ENCODE data around the gene CEP164. TPM values are rescaled to one million over a fixed set of nuclear protein-coding genes. Genes with fewer than 3 reads are reported as not detected.
A peak's percentile ranks its signal among the peaks of the same experiment; 100 is the strongest.
"Not testable (repeated sequence)": the region's sequence is repeated elsewhere in the genome, so short reads cannot be mapped to it uniquely, and the experiment has no call there.

Gene CEP164
- total RNA-seq, 1 donor from 2014 or later, result 19.6 TPM

DNA sequence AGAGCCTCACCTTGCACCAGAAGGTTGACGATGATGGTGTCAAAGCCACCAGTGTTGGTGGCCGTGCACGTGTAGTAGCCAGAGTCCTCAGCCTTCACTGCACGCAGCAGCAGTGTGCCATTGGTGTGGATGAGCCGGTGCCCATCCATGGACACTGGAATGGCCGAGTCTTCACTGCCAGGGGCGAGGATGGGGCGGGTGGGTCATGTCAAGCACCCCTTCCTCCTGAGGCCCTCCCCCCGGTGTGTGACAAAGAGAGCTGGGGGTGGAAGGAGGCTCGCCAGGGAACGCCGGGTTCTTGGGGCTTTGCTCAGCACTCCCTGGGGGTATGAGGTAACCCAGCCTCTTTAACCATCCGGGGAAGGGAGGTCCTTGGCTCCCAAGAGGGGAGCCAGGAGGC lies 111.6 kb downstream of the CEP164 start:
- no peak for DNase-seq (ENCODE audit: low read depth in 2 of 2)

DNA sequence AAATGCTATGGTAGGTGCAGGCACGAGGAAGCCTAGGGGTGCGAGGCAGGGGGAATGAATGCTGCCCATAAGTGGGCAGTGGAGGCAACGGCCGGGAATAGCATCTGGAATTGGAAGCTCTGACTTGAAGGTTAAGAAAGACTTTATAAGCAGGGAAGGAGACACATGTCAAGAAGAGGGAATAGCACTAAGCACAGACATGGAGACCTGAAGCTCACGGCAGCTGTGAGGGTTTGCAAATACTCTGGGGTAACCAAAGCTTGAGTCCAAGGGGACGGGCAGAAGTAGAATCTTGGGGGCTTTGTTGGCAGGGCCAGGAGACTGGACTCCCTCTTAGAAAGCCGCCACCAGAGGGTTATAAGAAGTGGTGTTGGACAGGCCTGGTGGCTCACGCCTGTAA lies 112.6 kb downstream of the CEP164 start:
- no peak for DNase-seq (ENCODE audit: low read depth in 2 of 2)

DNA sequence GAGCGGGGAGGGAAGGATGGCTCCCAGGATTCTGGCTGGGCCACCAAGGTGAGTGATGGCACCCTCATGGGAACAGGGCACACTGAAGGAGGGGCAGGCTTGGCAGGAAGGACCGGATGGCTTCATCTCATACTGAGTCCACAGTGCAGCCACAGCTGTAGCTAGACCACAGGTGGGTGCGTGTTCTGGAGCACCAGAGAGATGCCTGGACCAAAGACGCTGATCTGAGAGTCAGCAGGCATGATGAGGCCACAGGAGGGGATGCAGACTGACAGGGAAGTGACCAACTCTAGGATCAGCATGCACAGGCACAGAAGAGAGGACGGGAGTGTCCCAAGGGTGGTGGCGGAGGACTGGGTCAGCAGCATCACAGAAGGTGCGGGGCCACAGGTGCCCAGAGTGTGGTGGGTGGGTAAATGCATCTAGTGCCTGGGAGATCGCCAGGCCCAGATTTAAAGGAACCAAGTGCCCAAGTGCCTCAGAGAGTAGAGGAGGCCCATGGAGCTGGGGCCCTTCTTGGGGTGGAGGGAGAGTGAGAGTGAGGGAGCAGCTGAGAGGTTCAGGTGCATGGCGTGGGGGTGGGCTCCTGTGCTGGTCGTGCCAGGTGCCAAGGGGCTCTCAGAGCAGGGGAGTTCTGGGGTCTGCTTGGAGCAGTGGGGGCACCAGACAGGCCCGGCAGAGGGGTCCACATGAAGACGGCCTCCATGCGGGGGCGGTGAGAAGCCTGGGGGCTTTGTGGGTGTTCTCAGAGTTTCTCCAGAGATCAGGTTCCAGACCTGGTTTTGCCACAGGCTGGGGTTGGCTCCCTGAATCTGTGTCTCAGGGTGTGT lies 113.7 kb downstream of the CEP164 start:
- DNase-seq (ENCODE audit: low read depth in 2 of 2), result no peak

DNA sequence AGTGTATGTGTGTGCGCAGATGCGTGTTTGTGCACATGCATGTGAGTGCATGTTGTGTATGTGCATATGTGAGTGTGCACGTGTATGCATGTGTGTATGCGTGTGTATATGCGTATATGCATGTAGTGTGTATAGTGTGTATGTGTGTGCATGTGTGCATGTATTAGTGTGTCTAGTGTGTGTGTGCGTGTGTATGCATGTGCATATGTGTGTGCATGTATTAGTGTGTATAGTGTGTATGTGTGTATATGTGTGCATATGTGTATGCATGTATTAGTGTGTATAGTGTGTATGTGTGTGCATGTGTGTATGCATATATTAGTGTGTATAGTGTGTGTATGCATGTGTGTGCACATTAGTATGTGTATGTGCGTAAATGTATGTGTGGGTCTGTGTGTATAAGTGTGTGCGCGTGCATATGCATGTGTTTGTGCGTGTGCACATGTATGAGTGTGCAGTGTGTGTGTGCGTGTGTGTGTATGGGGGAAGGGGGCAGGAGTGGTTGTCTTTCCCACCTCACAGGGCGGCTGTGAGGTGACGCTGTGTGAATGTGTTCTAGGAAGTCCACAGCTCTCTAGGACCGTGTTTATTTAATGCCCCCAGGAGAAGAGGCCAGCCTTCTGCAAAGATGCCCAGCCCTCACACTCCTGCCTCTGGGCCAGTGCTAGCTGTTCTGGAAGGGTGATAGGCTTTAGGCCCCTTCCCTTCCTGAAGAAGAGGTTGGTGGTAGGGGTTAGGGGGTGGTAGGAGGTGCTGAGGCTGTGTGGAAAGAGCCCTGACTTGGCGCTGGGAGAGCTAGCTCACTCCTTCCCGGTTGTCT lies 114.6 kb downstream of the CEP164 start:
- no peak for DNase-seq (ENCODE audit: low read depth in 2 of 2)

DNA sequence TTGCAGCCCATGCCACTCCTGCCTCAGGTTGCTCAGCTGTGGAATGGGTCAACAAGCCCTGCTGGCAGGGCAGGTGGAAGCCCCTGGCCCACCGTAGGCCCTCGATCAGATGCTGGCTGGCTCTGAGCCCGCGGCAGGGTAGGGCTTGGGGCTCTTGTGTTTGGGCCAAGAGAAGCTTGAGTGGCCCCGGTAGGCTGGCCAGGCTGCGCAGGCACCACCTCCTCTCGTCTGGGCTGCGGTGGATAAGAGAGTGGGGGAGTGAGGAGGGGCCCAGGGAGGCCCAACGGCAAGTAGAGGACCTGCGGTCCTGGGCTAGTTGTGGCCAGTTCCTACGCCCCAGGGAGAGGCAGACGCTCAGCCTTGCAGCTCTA lies 115.2 kb downstream of the CEP164 start:
- DNase-seq (ENCODE audit: low read depth in 2 of 2), result no peak

DNA sequence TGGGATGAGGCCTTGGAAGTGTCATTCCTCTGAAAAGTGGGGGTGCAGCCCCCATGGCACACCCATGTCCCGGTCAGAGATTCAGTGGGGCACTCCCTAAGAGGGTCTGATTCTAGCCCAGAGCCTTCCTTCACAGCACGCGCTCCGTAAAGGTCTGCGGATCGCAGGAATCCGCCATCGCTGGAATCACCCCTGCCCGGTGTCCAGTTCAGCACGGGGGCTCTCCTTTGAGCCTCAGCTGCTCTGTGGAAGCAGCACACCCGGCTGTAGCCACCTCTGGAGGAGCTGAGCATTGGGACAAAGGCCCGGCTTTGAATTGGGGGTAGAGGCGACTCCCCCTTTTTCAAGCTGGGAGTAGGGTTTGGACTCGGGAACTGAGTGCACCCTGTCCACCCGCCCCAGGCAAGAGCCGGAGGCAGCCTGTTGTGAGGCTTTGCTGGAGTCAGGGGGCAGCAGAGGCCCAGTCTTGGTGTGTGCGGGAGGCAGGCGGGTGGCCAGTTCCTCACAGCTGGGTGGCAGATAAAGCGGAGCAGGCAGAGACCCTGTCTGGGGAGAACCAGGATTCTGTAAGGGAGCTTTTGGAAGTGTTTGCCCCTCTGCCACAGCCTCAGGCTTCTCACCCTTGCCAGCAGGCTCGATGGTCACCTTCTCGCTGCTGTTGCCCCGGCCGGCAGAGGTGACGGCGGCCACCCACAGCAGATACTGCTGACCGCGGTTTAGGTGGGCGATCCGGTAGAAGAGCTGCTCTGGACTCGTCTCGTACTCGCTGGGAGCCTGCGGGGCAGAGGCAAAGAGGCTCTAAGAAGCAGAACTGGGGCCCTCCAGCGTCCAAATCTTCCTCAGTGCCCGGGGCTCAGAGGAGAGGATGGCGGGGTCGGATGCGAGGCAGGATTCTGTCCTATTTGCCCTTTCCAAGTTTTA lies 115.9 kb downstream of the CEP164 start:
- DNase-seq (ENCODE audit: low read depth in 2 of 2), result peak in 1 of 2 donors; percentile 39

DNA sequence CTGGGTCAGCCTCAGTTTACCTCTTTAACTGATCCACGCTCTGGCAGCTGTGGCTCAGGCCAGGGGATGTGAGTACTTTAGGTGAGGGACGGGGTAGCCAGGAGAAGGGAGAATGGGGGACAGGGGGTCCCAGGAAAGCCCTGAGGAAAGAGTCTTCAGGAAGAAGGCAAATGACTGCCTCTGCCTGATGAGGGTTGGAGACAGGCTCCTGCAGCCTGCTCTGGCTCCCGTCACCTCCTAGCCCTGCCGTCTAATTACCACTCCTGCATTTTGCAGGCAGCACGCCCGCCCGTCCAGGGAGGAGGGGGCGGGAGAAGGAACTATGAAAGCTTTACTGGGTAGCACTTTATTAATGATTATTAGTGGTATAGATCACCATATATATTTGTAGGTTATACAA lies 116.6 kb downstream of the CEP164 start:
- DNase-seq (ENCODE audit: low read depth in 2 of 2), result no peak

DNA sequence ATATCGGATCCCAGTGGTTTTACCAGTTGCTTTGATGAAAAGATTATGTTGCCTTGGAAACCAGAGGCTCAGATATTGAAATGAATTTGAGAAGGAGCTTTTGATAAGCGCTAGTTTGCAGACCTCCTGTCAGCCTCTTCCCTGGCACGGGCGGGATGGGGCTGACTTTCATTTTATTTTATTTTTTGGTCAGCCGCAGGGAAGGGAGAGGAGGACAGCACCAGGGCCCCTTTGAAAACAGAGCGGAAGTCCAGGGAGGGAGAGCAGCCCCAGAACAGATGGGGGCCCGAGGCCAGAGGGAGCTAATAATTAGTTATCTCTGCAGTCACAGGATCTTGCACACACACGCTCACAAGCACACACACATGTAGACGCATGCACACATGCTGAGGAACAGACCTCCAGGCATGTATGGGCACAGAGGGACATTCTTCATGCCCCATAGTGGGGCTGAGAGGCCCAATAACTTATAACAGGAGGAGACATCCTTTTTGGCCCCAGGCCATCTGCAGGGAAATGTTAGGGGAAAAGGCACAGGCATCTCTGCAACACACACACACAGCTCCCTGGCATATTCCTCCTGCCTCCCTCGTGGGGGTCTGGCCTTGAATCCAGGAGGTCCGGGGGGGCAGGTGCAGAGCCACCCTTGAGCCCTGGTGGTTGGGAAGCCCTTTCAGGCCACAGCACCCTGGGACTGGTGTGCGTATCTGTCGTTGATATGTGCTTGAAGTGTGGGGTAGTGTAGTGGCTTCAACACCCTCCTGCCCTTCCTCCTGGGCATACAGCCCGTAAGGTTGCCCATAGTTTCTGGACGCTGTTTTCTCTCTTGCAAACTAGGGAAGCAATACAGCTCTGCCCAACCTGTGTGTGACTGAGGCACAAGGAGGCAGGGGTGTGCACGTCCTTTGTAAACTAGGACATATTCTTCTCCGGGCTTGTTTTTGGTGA lies 117.3 kb downstream of the CEP164 start:
- DNase-seq (ENCODE audit: low read depth in 2 of 2), result no peak

DNA sequence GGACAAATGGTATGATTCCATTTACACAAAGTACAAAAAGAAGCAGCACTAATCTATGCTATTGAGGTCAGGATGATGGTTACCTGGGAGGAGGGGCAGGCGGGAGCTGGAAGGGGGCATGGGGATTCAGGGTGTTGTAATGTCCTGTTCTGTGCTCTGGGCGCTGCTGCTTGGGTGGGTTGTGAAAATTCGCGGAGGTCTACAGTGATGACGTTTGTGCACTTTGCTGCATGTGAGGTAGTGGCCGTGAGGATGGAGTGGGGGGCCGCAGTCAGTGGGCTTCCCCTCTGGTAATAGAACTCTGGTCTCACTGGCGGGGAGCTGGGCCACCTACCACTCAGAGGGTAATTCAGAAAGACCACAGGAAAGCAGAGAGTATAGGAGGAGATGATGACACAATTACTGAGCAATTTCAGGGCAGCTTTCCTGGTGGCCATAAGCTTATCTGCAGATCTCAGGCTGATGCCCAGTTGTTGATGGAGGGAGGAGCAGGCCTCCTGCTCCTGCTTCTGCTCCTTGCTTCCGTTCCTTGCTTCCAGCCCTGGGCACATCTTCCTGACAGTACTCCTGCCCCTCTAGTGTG lies 121.5 kb downstream of the CEP164 start:
- DNase-seq (ENCODE audit: low read depth in 2 of 2), result no peak

DNA sequence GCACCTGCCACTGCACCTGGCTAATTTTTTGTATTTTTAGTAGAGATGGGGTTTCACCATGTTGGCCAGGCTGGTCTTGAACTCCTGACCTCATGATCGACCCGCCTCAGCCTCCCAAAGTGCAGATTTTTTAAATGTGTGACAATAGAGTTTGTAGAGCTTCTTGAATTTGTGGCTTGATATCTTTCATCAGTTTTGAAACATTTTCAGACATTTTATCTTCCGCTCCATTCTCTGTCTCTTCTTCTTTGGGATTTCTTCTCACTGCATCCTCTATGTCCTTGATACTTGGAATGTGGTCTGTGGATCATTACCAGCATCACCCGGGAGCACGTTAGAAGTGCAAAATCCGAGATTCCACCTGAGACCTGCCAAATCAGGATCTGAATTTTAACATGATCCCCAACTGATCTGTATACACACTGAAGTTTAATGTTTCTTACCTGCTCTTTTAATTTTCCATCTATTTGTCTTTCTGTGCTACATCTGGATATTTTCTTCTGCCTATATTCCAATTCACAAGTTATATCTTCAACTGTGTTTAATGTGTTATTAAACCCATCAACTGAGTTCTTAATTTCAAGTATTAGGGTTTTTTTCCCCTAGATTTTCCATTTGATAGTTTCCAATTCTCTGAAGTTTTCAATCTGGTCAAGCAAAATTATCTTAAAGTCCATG lies 126.4 kb downstream of the CEP164 start:
- DNase-seq (ENCODE audit: low read depth in 2 of 2), result no peak

DNA sequence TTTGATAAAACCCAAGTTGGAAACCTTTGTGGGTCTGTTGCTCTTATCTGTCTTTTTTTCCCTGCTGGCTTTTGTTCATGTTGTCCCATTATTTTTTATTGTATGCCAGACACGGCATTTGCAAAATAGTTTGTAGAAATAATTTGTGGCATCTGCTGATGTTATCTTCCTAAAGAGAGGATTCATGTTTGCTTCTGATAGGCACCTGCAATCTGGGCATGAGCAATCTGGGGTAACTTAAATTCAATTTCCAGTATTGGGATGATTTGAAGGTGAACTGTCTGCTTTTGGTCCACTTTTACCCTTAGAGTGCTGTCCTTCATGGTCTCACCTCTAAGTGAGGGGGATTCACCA lies 126.9 kb downstream of the CEP164 start:
- no peak for DNase-seq (ENCODE audit: low read depth in 2 of 2)

DNA sequence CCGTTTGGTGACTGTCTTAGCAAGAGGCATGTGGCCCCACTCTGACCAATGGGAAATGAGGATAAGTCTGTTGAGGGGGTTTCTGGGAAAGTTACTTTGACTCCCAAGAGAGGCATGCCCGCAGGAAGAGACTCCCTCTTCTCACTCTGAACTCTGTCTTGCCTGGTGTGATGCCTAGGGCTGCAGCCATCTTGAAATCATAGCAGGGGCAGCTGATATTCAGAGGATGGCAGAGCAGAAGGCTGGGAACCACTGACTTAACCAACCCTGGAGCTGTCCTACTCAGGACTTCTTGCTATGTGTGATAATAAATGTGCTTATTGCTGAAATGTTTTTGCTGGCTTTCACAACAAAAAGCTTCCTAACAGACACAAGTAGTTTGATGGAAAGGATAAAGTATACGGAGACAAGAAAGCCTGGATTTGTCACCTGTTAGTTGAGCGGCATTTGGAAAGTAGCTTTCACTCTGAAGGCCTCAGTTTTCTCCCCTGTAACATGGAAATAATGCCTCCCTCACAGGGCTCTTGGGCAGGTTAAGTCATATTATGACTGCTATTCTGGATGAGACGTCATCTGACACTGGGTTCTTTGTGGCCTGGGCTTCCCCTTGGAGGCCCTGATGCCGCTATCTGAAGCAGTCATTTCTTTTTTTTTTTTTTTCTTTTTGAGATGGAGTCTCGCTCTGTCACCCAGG lies 128.5 kb downstream of the CEP164 start:
- DNase-seq (ENCODE audit: low read depth in 2 of 2), result no peak

DNA sequence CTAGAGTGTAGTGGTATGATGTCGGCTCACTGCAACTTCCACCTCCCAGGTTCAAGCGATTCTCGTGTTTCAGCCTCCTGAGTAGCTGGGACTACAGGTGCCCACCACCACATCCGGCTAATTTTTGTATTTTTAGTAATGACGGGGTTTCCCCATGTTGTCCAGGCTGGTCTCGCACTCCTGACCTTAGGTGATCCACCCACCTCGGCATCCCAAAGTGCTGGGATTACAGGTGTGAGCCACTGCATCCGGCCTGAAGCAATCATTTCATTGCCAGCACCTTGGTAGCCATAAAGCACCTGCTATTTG lies 129.0 kb downstream of the CEP164 start:
- not testable (repeated sequence) for DNase-seq (ENCODE audit: low read depth in 2 of 2)

DNA sequence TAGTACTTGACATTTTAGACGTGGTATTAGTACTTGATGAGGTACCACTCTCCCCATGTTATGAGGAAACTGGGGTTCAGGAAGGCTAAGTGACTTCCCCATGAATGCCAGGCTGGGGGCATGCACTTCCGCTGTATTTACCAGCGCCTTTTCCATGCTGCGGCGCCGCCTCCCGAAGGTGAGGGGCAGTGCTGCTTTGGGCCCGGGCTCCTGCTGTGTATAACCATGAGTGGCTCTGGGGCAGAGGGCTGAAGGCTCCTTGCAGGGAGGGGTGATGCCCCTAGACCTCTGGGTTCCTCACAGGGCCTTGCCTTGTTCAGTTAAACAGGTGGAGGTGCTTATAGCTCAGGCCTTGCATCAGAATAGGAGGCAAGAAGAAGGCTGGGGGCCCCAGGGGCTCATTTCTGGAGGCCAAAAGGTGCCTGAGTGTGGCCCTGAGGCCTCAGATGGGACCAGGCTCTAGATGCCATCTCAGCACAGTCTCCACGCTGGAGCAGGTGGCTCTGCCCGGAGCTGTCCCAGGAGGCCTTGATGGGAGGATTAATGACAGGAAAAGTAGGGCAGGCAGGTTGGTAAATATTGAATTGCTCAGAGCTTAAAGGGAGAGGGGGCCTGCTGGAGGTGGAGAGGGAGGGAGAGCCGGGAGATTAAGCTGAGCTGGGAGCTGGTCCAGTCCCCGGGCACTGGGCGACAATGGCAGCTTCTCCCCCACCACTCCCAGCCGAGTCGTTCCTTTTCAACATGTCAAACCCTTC lies 129.6 kb downstream of the CEP164 start:
- DNase-seq (ENCODE audit: low read depth in 2 of 2), result no peak

DNA sequence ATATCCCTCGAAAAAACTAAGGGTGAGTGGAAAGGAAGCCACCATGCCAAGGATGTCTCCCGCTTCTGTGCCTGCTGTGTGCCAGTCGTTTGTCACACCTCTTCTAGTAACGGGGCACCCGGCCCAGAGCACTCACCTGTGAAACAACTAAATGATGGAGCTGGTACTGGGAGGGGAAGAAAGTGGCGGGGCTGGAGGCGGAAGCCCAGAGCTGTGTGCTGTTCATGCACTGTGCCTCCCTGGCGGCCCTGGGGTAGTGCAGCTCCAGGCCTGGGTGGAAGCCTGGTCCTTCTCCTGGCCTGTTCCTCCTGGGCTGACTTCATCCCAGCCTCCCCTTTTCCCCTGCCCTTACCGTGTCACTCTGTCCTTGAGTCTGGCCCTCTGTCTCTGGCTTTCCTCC lies 130.2 kb downstream of the CEP164 start:
- DNase-seq (ENCODE audit: low read depth in 2 of 2), result no peak

DNA sequence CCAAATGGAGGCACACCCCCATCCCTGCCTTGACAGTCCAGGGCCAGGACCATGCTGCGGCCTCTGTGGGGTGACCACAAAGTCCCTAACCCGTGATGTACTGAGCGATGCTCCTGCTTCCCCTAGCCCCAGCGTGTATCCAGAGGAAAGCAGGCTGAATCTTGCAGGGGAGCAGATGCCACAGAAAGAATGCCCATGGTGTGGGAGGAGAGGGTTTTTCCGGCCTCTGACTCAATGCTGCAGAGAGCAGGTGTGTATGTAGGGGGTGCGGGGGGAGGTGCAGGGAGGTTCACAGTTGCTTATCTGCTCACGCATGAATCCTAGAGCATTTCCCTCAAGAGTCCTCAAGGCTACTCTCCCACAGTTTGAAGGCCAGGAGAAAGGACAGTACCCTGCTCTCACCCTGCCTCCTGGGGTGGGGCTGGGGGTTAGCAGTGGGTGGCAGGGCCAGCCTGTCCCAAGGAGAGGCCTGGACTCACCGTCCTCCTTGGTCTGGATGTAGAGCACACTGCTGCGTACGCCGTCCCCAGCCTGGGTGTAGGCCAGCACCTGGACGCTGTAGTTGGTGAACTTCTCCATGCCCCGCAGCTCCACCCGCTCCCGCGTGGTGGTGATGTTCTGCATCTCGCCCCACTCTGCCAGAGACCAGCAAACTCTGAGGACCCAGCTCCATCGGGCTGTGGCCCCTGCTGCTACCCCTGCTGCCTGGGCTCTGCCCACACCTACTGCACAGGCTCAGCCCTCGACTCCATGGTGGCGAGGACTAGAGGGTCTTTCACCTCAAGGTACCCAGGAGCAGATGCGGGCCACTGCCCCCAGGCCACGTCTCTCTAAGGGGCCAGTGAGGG lies 130.8 kb downstream of the CEP164 start:
- DNase-seq (ENCODE audit: low read depth in 2 of 2), result no peak

DNA sequence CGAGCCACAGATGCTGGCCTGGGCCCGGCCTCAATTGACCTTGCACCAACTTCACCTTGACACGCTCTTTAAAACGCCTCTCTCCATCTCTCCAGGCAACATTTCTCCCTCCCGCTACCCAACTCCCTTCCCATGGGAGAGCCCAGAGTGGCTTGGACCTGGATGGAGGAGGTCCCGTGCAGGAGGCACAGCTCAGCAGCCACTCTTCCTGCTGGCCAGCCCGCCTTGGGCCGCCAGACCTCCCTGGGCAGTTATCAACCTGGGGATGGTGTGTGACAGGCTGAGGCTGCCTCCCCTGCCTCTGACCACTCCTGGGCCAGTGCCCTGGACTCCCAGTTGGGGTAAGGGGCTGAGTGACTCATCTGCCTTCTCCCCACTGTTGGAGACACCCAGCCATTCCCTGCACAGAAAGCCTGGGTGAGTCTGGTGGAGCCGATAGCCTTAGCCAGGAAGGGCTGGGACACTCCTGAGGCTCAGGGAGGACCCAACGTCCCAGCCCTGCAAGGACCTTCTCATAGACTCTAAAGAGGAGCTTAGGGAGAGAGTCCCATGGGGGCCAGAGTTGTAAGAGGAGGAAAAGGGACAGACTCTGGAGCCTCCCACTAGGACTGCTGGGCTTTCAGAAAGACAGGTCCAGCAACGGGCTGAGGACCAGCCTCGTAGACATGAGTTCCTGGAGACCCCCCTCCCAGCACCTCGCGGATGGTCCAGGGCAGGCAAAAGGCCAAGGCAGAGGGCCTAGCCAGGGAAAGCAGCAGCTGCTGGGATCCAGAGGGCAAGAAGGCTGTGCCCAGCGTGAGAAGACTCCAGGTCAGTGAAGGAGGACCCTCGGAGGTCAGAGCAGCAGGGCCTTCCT lies 131.7 kb downstream of the CEP164 start:
- no peak for DNase-seq (ENCODE audit: low read depth in 2 of 2)
